Trophoblast cell (in vitro differentiated cells and primary cell): ENCODE results near the gene CPOX.

Source experiments
- DNase-seq, 2 donors: peaks; one replicate each; pipeline ENCODE4 v3.0.0-alpha.2; 2016
- H2AFZ ChIP-seq: 2 replicates; pipeline ENCODE4 v1.6.1; 2013; ENCODE audit warnings: low read length, moderate library complexity, mild to moderate bottlenecking; ENCODE audit not compliant: insufficient read depth, poor library complexity
- H2AK5ac ChIP-seq: 2 replicates; pipeline ENCODE4 v1.6.1; 2013; ENCODE audit warnings: mild to moderate bottlenecking, low read length
- H2BK120ac ChIP-seq: 2 replicates; pipeline ENCODE4 v1.6.1; 2013; ENCODE audit warnings: low read length, mild to moderate bottlenecking, moderate library complexity; ENCODE audit not compliant: insufficient read depth, poor library complexity
- H2BK12ac ChIP-seq: 2 replicates; pipeline ENCODE4 v1.6.1; 2013; ENCODE audit warnings: mild to moderate bottlenecking, low read length, moderate library complexity
- H2BK5ac ChIP-seq: 2 replicates; pipeline ENCODE4 v1.6.1; 2013; ENCODE audit warnings: low read length, low read depth, moderate library complexity, mild to moderate bottlenecking; ENCODE audit not compliant: poor library complexity
- H3K14ac ChIP-seq: 2 replicates; pipeline ENCODE4 v1.6.1; 2013; ENCODE audit warnings: mild to moderate bottlenecking, low read length
- H3K18ac ChIP-seq: 2 replicates; pipeline ENCODE4 v1.6.1; 2013; ENCODE audit warnings: mild to moderate bottlenecking, low read length
- H3K23ac ChIP-seq: 2 replicates; pipeline ENCODE4 v1.6.1; 2013; ENCODE audit warnings: low read length
- H3K27ac ChIP-seq: 2 replicates; pipeline ENCODE4 v1.5.1; 2013; ENCODE audit warnings: low read depth, mild to moderate bottlenecking, inconsistent platforms, low read length, moderate library complexity
- H3K27me3 ChIP-seq: 2 replicates; pipeline ENCODE4 v1.6.1; 2013; ENCODE audit warnings: inconsistent platforms, mild to moderate bottlenecking, low read length, moderate library complexity; ENCODE audit not compliant: insufficient read depth
- H3K36me3 ChIP-seq, 2 experiments: 1 replicate in 1 of 2; 2 replicates in 1 of 2; pipeline ENCODE4 v1.6.1; 2013; ENCODE audit warnings: low read length in 2 of 2, mild to moderate bottlenecking in 2 of 2, moderate library complexity in 1 of 2; ENCODE audit not compliant: insufficient read depth in 2 of 2, control insufficient read depth in 1 of 2
- H3K4ac ChIP-seq: 2 replicates; pipeline ENCODE4 v1.6.1; 2013; ENCODE audit warnings: low read depth, mild to moderate bottlenecking, low read length, moderate library complexity
- H3K4me1 ChIP-seq, 2 experiments: 1 replicate in 1 of 2; 2 replicates in 1 of 2; pipeline ENCODE4 v1.6.1; 2013; ENCODE audit warnings: low read length in 2 of 2, mild to moderate bottlenecking in 2 of 2, moderate library complexity in 1 of 2; ENCODE audit not compliant: insufficient read depth in 2 of 2, control insufficient read depth in 1 of 2
- H3K4me2 ChIP-seq: 2 replicates; pipeline ENCODE4 v1.6.1; 2013; ENCODE audit warnings: inconsistent platforms, mild to moderate bottlenecking, low read length, moderate library complexity
- H3K4me3 ChIP-seq: 2 replicates; pipeline ENCODE4 v1.5.1; 2013; ENCODE audit warnings: mild to moderate bottlenecking, low read depth, low read length, inconsistent platforms
- H3K79me1 ChIP-seq: one replicate; pipeline ENCODE4 v1.6.1; 2013; ENCODE audit warnings: low read length
- H3K79me2 ChIP-seq: 2 replicates; pipeline ENCODE4 v1.6.1; 2013; ENCODE audit warnings: low read length, mild to moderate bottlenecking; ENCODE audit not compliant: control insufficient read depth, insufficient read depth, poor library complexity
- H3K9ac ChIP-seq: 2 replicates; pipeline ENCODE4 v1.6.1; 2013; ENCODE audit warnings: mild to moderate bottlenecking, low read length
- H3K9me3 ChIP-seq: 2 replicates; pipeline ENCODE4 v1.6.1; 2013; ENCODE audit warnings: low read depth, mild to moderate bottlenecking, control low read depth, inconsistent platforms, low read length; ENCODE audit not compliant: insufficient read depth
- H4K12ac ChIP-seq: 2 replicates; pipeline ENCODE4 v1.6.1; 2013; ENCODE audit warnings: low read depth, mild to moderate bottlenecking, low read length, moderate library complexity
- H4K8ac ChIP-seq: 2 replicates; pipeline ENCODE4 v1.6.1; 2013; ENCODE audit warnings: low read depth, mild to moderate bottlenecking, low read length, moderate library complexity
- H4K91ac ChIP-seq: one replicate; pipeline ENCODE4 v1.6.1; 2013; ENCODE audit warnings: low read depth, mild to moderate bottlenecking, low read length, moderate library complexity
- WGBS: extraction: QIAGEN DNeasy Blood & Tissue Kit; methylation state at CpG from one replicate; pipeline ENCODE4 v1.1.7; 2013; ENCODE audit warnings: missing lambda C conversion rate; ENCODE audit not compliant: insufficient read length, insufficient coverage; ENCODE audit errors: extremely low coverage; 5-methylcytosine and 5-hydroxymethylcytosine counted together

The CPOX gene

DNA sequence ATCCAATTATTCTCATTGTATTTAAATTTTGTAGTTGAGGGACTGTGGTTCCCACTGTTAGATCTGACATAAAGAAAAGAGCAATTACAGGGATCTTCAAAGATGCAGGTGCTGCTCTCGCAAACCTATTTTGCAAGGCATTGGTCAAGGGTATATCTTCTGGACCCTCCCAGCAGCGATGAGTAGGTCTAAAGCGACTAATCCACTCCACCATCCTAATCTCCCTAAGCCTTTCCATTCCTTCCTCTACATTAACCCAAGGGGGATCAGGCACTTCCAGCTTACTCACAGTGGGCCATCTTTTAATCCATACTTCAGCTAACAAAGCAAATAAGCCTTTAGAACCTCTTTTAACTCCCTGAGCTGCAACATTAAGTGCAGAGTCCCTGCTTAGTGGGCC lies 37.0 kb upstream of the CPOX start:
- Histone ChIP-seq H3K9me3 (no peaks in the 10 kb centered on the region), H2AFZ (no peak overlapping the region), H3K27me3 (no peaks in the 10 kb centered on the region), H3K23ac (no peak overlapping the region), H3K9ac (no peak overlapping the region), H4K8ac (no peak overlapping the region), H2AK5ac (no peak overlapping the region), H3K14ac (no peak overlapping the region), H3K4me1 (no peaks in the 10 kb centered on the region), H3K18ac (no peak overlapping the region), H2BK120ac (no peak overlapping the region), H2BK12ac (no peak overlapping the region), H4K12ac (no peak overlapping the region), H3K36me3 (no peaks in the 10 kb centered on the region), H2BK5ac (no peak overlapping the region), H3K79me2 (no peaks in the 10 kb centered on the region), H3K79me1 (no peaks in the 10 kb centered on the region), H3K4me3 (no peak overlapping the region), H3K4ac (no peak overlapping the region), H3K4me2 (no peak overlapping the region), H3K27ac (no peak overlapping the region), H4K91ac (no peak overlapping the region)
- DNase-seq: no peak
- WGBS: no CpG with 5 or more reads among the region's 3 CpGs

DNA sequence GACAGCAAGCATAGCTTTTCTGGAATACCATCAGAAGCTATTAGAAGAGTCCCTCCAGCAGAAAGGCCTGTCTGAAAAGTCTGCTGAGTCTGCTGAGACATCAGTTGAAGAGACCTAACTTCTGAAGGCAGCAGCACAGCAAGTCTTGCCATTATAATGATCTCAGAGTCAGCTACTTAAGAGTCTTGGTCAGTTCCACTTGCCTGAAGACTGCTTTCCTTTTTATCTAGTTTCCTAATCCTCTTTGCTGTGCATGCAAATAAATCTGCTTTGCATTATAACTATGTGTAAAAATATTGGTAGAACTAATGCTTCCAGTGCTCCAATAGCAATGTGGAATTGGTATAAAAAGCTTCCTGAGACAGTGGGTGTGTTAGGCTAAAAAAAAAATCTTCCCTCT lies 34.9 kb upstream of the CPOX start:
- no peak overlapping the region for H2BK12ac ChIP-seq
- no peak overlapping the region for H3K4ac ChIP-seq
- no peak overlapping the region for H2BK5ac ChIP-seq
- H3K4me1 ChIP-seq: no peaks in the 10 kb centered on the region
- no peaks in the 10 kb centered on the region for H3K9me3 ChIP-seq
- DNase-seq: no peak
- H3K4me2 ChIP-seq: no peak overlapping the region
- H4K91ac ChIP-seq: no peak overlapping the region
- no peak overlapping the region for H4K12ac ChIP-seq
- H2BK120ac ChIP-seq: no peak overlapping the region
- no peak overlapping the region for H3K18ac ChIP-seq
- H4K8ac ChIP-seq: no peak overlapping the region
- H2AK5ac ChIP-seq: no peak overlapping the region
- no peak overlapping the region for H3K23ac ChIP-seq
- H3K14ac ChIP-seq: no peak overlapping the region
- H3K36me3 ChIP-seq: no peaks in the 10 kb centered on the region
- no peak overlapping the region for H3K4me3 ChIP-seq
- no peak overlapping the region for H2AFZ ChIP-seq
- no peaks in the 10 kb centered on the region for H3K79me1 ChIP-seq
- no peak overlapping the region for H3K27ac ChIP-seq
- H3K9ac ChIP-seq: no peak overlapping the region
- no peaks in the 10 kb centered on the region for H3K27me3 ChIP-seq
- H3K79me2 ChIP-seq: no peaks in the 10 kb centered on the region

DNA sequence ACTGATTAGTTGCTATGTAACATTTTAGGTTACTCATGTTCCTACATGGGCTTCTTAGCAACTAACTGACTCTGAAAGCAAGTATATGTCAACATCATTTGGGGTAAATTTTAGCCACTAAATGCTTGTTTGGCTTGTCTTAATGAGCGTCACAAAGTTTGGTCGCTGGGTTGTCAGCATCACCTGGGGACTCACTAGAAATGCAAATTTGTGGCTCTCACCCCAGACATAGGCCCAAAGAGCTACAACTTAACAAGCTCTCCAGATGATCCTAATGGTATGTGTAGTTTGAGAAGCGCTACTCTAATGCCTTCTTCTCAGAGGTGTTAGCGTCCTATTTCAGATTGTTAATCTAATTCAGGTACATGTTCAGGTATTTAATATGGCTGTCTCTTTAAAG lies 32.7 kb upstream of the CPOX start:
- Histone ChIP-seq H3K4me3 (no peak overlapping the region), H3K23ac (no peak overlapping the region), H4K12ac (no peak overlapping the region), H3K9ac (no peak overlapping the region), H3K14ac (no peak overlapping the region), H3K27ac (no peak overlapping the region), H3K4me2 (no peak overlapping the region), H3K79me2 (no peaks in the 10 kb centered on the region), H3K9me3 (no peaks in the 10 kb centered on the region), H3K27me3 (no peaks in the 10 kb centered on the region), H3K4ac (no peak overlapping the region), H2BK5ac (no peak overlapping the region), H3K79me1 (no peaks in the 10 kb centered on the region), H2BK12ac (no peak overlapping the region), H3K4me1 (no peaks in the 10 kb centered on the region), H3K36me3 (no peaks in the 10 kb centered on the region), H2AK5ac (no peak overlapping the region), H4K8ac (no peak overlapping the region), H2BK120ac (no peak overlapping the region), H2AFZ (no peak overlapping the region), H3K18ac (no peak overlapping the region), H4K91ac (no peak overlapping the region)
- WGBS: no CpG with 5 or more reads among the region's 4 CpGs
- DNase-seq: no peak

DNA sequence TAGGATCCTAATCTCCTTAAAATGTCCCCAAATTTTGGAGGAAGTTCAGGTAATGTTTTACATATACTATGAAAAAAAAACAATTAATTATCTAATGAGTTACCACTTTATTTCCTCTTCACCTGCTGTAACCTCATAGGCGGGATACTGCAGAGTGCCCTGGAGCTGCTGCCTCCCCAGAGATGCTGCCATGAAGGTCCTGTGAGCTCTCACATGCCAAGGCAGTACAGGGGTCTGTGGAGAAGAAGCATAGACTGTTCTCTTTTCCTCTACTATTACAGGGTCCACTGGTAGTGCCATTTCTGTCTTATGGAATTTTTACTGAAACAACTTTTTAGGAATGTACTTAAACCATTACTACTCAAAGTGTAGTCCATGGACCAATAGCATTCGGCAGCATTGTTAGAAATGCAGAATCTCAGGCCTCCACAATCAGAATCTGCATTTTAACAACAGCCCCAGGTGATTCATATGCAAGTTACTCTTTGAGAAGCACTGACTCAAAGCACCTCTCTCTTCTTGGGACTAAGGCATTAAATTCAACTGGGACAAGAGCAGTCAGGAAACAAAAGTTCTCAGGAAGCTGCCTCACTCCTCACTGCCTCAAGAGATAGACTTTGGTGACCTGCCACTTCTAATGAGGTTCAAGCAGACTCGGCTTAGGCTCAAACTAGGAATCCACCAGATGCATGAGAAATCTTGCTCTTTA lies 30.3 kb upstream of the CPOX start:
- H4K91ac ChIP-seq: no peak overlapping the region
- DNase-seq: no peak
- H3K4ac ChIP-seq: no peak overlapping the region
- WGBS: no CpG with 5 or more reads among the region's 3 CpGs
- H2AK5ac ChIP-seq: no peak overlapping the region
- H2BK12ac ChIP-seq: no peak overlapping the region
- no peak overlapping the region for H2BK5ac ChIP-seq
- no peak overlapping the region for H4K8ac ChIP-seq
- no peaks in the 10 kb centered on the region for H3K79me2 ChIP-seq
- no peaks in the 10 kb centered on the region for H3K27me3 ChIP-seq
- no peak overlapping the region for H3K9ac ChIP-seq
- H3K23ac ChIP-seq: no peak overlapping the region
- no peak overlapping the region for H4K12ac ChIP-seq
- no peak overlapping the region for H3K4me2 ChIP-seq
- H3K79me1 ChIP-seq: no peaks in the 10 kb centered on the region
- H2AFZ ChIP-seq: no peak overlapping the region
- H3K4me1 ChIP-seq: no peaks in the 10 kb centered on the region
- no peak overlapping the region for H3K18ac ChIP-seq
- H3K9me3 ChIP-seq: no peaks in the 10 kb centered on the region
- no peaks in the 10 kb centered on the region for H3K36me3 ChIP-seq
- H3K14ac ChIP-seq: no peak overlapping the region
- H2BK120ac ChIP-seq: no peak overlapping the region
- H3K27ac ChIP-seq: no peak overlapping the region
- no peak overlapping the region for H3K4me3 ChIP-seq
